HUES48 (cell line): ENCODE data around the gene SARS2.
"Not testable (repeated sequence)": the region's sequence is repeated elsewhere in the genome, so short reads cannot be mapped to it uniquely, and the experiment has no call there.

ENCODE experiments used
- H3K27ac ChIP-seq: one replicate; pipeline ENCODE4 v1.7.0; 2013; ENCODE audit warnings: low read depth, low read length, inconsistent platforms
- H3K27me3 ChIP-seq: 2 replicates; pipeline ENCODE4 v1.6.1; 2013; ENCODE audit warnings: mild to moderate bottlenecking, low read length; ENCODE audit not compliant: control insufficient read depth, insufficient read depth
- H3K36me3 ChIP-seq: 2 replicates; pipeline ENCODE4 v1.6.1; 2013; ENCODE audit warnings: low read length; ENCODE audit not compliant: control insufficient read depth, insufficient read depth
- H3K4me1 ChIP-seq: 2 replicates; pipeline ENCODE4 v1.6.1; 2013; ENCODE audit warnings: mild to moderate bottlenecking, low read length; ENCODE audit not compliant: control insufficient read depth, insufficient read depth
- H3K4me3 ChIP-seq: 2 replicates; pipeline ENCODE4 v1.5.1; 2013; ENCODE audit warnings: mild to moderate bottlenecking, low read depth, low read length
- H3K9ac ChIP-seq: 2 replicates; pipeline ENCODE4 v1.6.1; 2013; ENCODE audit warnings: mild to moderate bottlenecking, low read depth, low read length, moderate library complexity
- H3K9me3 ChIP-seq: 2 replicates; pipeline ENCODE4 v1.6.1; 2013; ENCODE audit warnings: low read length; ENCODE audit not compliant: control insufficient read depth, insufficient read depth

The SARS2 gene

GRCh38 chr19:38889803-38890202, 40.8 kb downstream of the SARS2 start:
- Histone ChIP-seq H3K27ac (no peak overlapping the region), H3K36me3 (no peaks in the 10 kb centered on the region), H3K27me3 (no peaks in the 10 kb centered on the region), H3K9me3 (no peaks in the 10 kb centered on the region), H3K4me3 (no peak overlapping the region), H3K4me1 (no peaks in the 10 kb centered on the region), H3K9ac (no peak overlapping the region)

- Histone ChIP-seq H3K9me3 (no peaks in the 10 kb centered on the region), H3K4me3 (no peak overlapping the region), H3K27me3 (no peaks in the 10 kb centered on the region), H3K27ac (no peak overlapping the region), H3K4me1 (no peaks in the 10 kb centered on the region), H3K9ac (no peak overlapping the region), H3K36me3 (no peaks in the 10 kb centered on the region)
Measured at GRCh38 chr19:38888876-38889275, 41.7 kb downstream of the SARS2 start.

GRCh38 chr19:38884691-38885090, 45.9 kb downstream of the SARS2 start:
- not testable (repeated sequence) for H3K4me1 ChIP-seq, H3K9ac ChIP-seq, H3K4me3 ChIP-seq, H3K36me3 ChIP-seq, H3K27me3 ChIP-seq, H3K9me3 ChIP-seq, H3K27ac ChIP-seq

GRCh38 chr19:38883286-38883685, 47.3 kb downstream of the SARS2 start:
- Histone ChIP-seq H3K4me3 (no peak overlapping the region), H3K4me1 (no peaks in the 10 kb centered on the region), H3K9ac (no peak overlapping the region), H3K27me3 (no peaks in the 10 kb centered on the region), H3K9me3 (no peaks in the 10 kb centered on the region), H3K27ac (no peak overlapping the region), H3K36me3 (no peaks in the 10 kb centered on the region)

- Histone ChIP-seq H3K4me3 (no peak overlapping the region), H3K27ac (no peak overlapping the region), H3K36me3 (no peaks in the 10 kb centered on the region), H3K9me3 (no peaks in the 10 kb centered on the region), H3K9ac (no peak overlapping the region), H3K27me3 (no peaks in the 10 kb centered on the region), H3K4me1 (peaks cover 5% of the 10 kb centered on the region; the same call in 1 of the 2 replicates)
Measured at GRCh38 chr19:38880882-38881609, 49.5 kb downstream of the SARS2 start.

GRCh38 chr19:38880076-38880881, 50.3 kb downstream of the SARS2 start:
- H3K9ac ChIP-seq = no peak overlapping the region
- H3K27ac ChIP-seq = no peak overlapping the region
- H3K27me3 ChIP-seq = no peaks in the 10 kb centered on the region
- no peak overlapping the region for H3K4me3 ChIP-seq
- no peaks in the 10 kb centered on the region for H3K9me3 ChIP-seq
- H3K36me3 ChIP-seq = no peaks in the 10 kb centered on the region
- H3K4me1 ChIP-seq = peaks cover 5% of the 10 kb centered on the region; the same call in 1 of the 2 replicates

GRCh38 chr19:38879400-38879751, 51.2 kb downstream of the SARS2 start:
- Histone ChIP-seq H3K36me3 (no peaks in the 10 kb centered on the region), H3K9ac (no peak overlapping the region), H3K4me1 (peaks cover 5% of the 10 kb centered on the region; the same call in 1 of the 2 replicates), H3K4me3 (no peak overlapping the region), H3K27ac (no peak overlapping the region), H3K9me3 (no peaks in the 10 kb centered on the region), H3K27me3 (no peaks in the 10 kb centered on the region)

GRCh38 chr19:38878575-38879399, 51.8 kb downstream of the SARS2 start:
- Histone ChIP-seq H3K27ac (no peak overlapping the region), H3K4me3 (no peak overlapping the region), H3K36me3 (no peaks in the 10 kb centered on the region), H3K4me1 (peaks cover 5% of the 10 kb centered on the region; the same call in 1 of the 2 replicates), H3K9me3 (no peaks in the 10 kb centered on the region), H3K9ac (no peak overlapping the region), H3K27me3 (no peaks in the 10 kb centered on the region)

GRCh38 chr19:38877781-38878574, 52.6 kb downstream of the SARS2 start, which contains the start of gene RINL:
TSS of gene RINL (minus strand) at chr19:38878275. CDS start at chr19:38876742, 1,533 bp downstream.
- Histone ChIP-seq H3K27ac (no peak within 1 kb of the TSS), H3K9ac (no peak within 1 kb of the TSS), H3K4me3 (no peak within 1 kb of the TSS)

GRCh38 chr19:38875656-38876395, 54.7 kb downstream of the SARS2 start:
- no peaks in the 10 kb centered on the region for H3K9me3 ChIP-seq
- H3K27me3 ChIP-seq = no peaks in the 10 kb centered on the region
- H3K9ac ChIP-seq = no peak overlapping the region
- peaks cover 5% of the 10 kb centered on the region; the same call in 1 of the 2 replicates for H3K4me1 ChIP-seq
- no peak overlapping the region for H3K27ac ChIP-seq
- no peak overlapping the region for H3K4me3 ChIP-seq
- H3K36me3 ChIP-seq = no peaks in the 10 kb centered on the region

More at GRCh38 chr19:38877781-38878574, 52.6 kb downstream of the SARS2 start, which contains the start of gene RINL:
- Histone ChIP-seq H3K36me3 (no peaks in the 10 kb centered on the region), H3K9me3 (no peaks in the 10 kb centered on the region), H3K4me1 (peaks cover 5% of the 10 kb centered on the region; the same call in 1 of the 2 replicates), H3K27me3 (no peaks in the 10 kb centered on the region)
